NCI-H1105 treated with DMSO at 0.1 percent for 48 hours (cell line): ENCODE measurements around the gene PTPRA.
"Not testable (repeated sequence)": the region's sequence is repeated elsewhere in the genome, so short reads cannot be mapped to it uniquely, and the experiment has no call there.

ENCODE experiments used
- DNase-seq: peaks from one replicate; lab custom pipeline; 2025; lab: John Stamatoyannopoulos, UW

PTPRA gene

GRCh38 chr20:2888224-2888955 lies 15.1 kb downstream of the PTPRA start:
- DNase-seq: no peak

GRCh38 chr20:2889209-2889608 lies 15.9 kb downstream of the PTPRA start:
- no peak for DNase-seq

- no peak for DNase-seq
Measured at GRCh38 chr20:2889797-2890196, 16.5 kb downstream of the PTPRA start.

- no peak for DNase-seq
Measured at GRCh38 chr20:2890742-2891141, 17.5 kb downstream of the PTPRA start.

- DNase-seq: no peak
Measured at GRCh38 chr20:2891343-2891742, 18.1 kb downstream of the PTPRA start.

GRCh38 chr20:2892376-2892775 lies 19.1 kb downstream of the PTPRA start:
- DNase-seq: no peak

GRCh38 chr20:2894221-2894620 lies 20.9 kb downstream of the PTPRA start:
- no peak for DNase-seq

- DNase-seq: not testable (repeated sequence)
Measured at GRCh38 chr20:2895154-2895553, 21.9 kb downstream of the PTPRA start.

- DNase-seq: no peak
Measured at GRCh38 chr20:2899243-2899642, 26.0 kb downstream of the PTPRA start.

- DNase-seq: no peak
Measured at GRCh38 chr20:2900845-2901592, 27.7 kb downstream of the PTPRA start.

GRCh38 chr20:2902291-2902690 lies 29.0 kb downstream of the PTPRA start:
- no peak for DNase-seq

GRCh38 chr20:2902818-2903217 lies 29.5 kb downstream of the PTPRA start:
- no peak for DNase-seq

- no peak for DNase-seq
Measured at GRCh38 chr20:2903686-2904085, 30.4 kb downstream of the PTPRA start.

GRCh38 chr20:2907519-2907918 lies 34.2 kb downstream of the PTPRA start:
- DNase-seq: no peak

GRCh38 chr20:2909953-2910352 lies 36.7 kb downstream of the PTPRA start:
- DNase-seq: no peak

GRCh38 chr20:2911200-2911599 lies 37.9 kb downstream of the PTPRA start:
- no peak for DNase-seq

GRCh38 chr20:2914160-2914559 lies 40.9 kb downstream of the PTPRA start:
- peak; percentile 26 for DNase-seq

GRCh38 chr20:2917266-2917665 lies 44.0 kb downstream of the PTPRA start:
- no peak for DNase-seq

- DNase-seq: no peak
Measured at GRCh38 chr20:2918096-2919049, 45.1 kb downstream of the PTPRA start.

- no peak for DNase-seq
Measured at GRCh38 chr20:2919518-2920245, 46.4 kb downstream of the PTPRA start.

GRCh38 chr20:2920473-2920872 lies 47.2 kb downstream of the PTPRA start:
- DNase-seq: no peak

- no peak for DNase-seq
Measured at GRCh38 chr20:2921506-2921905, 48.2 kb downstream of the PTPRA start.
